GM10248 (cell line): Measurements from ENCODE around the gene APOC3.

Experiments
- CTCF ChIA-PET: fragments of 300-600 bp; sonication (Branson Sonifier 250); formaldehyde crosslinking; extraction: SDS; loops from one replicate; lab custom pipeline; 2021; ENCODE audit warnings: antibody characterized with exemption; lab: Yijun Ruan, JAX
- POLR2A ChIA-PET: fragments of 350-650 bp; sonication (Branson Sonifier 250); formaldehyde crosslinking; extraction: SDS; loops from one replicate; lab custom pipeline; 2020; ENCODE audit warnings: antibody characterized with exemption; lab: Yijun Ruan, JAX
- DNase-seq: peaks from one replicate; pipeline ENCODE4 v3.0.0; 2012; ENCODE audit errors: extremely low spot score
- TF ChIP-seq, protein P1 (sequence below): IDR thresholded peaks from 2 replicates; pipeline ENCODE4 v1.5.1; 2012; ENCODE audit warnings: mild to moderate bottlenecking, low read depth; ENCODE audit errors: extremely low read depth, missing control alignments, control extremely low read depth

Gene APOC3

DNA sequence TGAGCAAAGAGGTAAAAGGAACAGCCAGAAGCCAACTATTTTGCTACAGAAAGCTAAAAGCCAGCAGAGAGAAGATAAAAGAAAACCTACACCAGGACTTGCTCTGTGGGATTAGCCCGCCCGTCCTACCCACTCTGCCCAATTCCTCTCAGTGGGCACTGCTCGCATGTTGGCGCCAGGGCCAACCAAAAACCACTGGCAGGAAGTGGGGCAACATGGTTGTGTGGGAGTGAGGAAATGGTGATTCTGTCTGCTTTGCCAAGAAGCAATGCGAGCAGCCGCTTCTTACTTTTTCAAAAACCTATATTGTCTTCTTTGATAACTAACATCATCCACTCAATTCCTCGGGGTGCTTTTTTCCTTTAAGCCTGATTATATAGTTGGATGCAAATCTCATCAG is 21.9 kb downstream of the APOC3 start:
- no peak for DNase-seq
- CTCF ChIA-PET, result interaction anchor here (1.0 to 6.9 kb wide), 7 partner anchors 13 to 330 kb away, joined by 3 to 49 read pairs (median 9); partner anchors contain the start of genes APOA1 and APOA5

GRCh38 chr11:116852261-116853031 is 22.7 kb downstream of the APOC3 start:
- DNase-seq, result no peak
- CTCF ChIA-PET, result interaction anchor here (1.4 to 6.9 kb wide), 7 partner anchors 12 to 257 kb away, joined by 4 to 49 read pairs (median 16); partner anchors contain the start of genes APOA1 and APOA5
- POLR2A ChIA-PET, result no interaction called here
- TF ChIP-seq, protein P1, sequence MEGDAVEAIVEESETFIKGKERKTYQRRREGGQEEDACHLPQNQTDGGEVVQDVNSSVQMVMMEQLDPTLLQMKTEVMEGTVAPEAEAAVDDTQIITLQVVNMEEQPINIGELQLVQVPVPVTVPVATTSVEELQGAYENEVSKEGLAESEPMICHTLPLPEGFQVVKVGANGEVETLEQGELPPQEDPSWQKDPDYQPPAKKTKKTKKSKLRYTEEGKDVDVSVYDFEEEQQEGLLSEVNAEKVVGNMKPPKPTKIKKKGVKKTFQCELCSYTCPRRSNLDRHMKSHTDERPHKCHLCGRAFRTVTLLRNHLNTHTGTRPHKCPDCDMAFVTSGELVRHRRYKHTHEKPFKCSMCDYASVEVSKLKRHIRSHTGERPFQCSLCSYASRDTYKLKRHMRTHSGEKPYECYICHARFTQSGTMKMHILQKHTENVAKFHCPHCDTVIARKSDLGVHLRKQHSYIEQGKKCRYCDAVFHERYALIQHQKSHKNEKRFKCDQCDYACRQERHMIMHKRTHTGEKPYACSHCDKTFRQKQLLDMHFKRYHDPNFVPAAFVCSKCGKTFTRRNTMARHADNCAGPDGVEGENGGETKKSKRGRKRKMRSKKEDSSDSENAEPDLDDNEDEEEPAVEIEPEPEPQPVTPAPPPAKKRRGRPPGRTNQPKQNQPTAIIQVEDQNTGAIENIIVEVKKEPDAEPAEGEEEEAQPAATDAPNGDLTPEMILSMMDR, result no peak

More for the DNA sequence above, 21.9 kb downstream of the APOC3 start:
- TF ChIP-seq, protein P1, result no peak
- POLR2A ChIA-PET, result no interaction called here

DNA sequence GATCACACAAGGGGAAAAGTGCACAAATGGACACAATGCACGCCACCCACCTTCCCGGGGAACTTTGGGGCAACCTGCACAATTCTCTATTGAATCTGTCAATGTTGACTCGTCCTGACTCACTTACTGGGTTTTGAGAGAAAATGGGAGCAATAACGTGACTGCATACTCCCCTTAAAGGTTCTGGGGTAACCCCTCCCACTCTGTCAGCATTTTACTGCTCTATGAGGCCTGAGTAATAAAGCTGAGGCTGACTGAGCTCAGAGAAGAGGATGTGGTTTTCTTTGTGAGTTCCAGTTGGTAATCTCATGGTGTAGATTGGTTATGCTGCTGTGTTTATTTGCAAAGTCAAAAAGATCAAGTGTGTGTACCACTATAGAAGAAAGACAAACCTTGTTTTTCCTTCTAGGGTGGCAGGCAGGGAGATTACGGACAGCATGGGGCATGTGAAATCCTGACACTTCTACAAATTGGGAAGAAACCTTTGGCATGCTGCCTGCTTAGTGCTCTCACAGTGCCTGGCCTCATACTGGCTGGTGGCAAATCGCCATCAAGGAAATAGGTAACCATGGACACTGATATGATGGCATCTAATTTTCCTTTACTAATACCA is 23.9 kb downstream of the APOC3 start:
- CTCF ChIA-PET, result interaction anchor here (0.7 to 6.9 kb wide), 14 partner anchors 11 to 373 kb away, joined by 3 to 49 read pairs (median 5); partner anchors contain the start of genes APOA1 and APOA5

GRCh38 chr11:116855413-116855812 is 25.7 kb downstream of the APOC3 start:
- TF ChIP-seq, protein P1, result no peak
- ChIA-PET CTCF (interaction anchor here (1.4 to 6.9 kb wide), 7 partner anchors 9 to 267 kb away, joined by 3 to 49 read pairs (median 6); no protein-coding TSS in a partner anchor), POLR2A (no interaction called here)
- DNase-seq, result no peak

More for the DNA sequence above, 23.9 kb downstream of the APOC3 start:
- peak; percentile 88 for DNase-seq
- POLR2A ChIA-PET, result interaction anchor here (0.5 to 1.0 kb wide), 4 partner anchors 143 to 1727 kb away, joined by 3 to 4 read pairs (median 3); no protein-coding TSS in a partner anchor
- TF ChIP-seq, protein P1, result no peak

- TF ChIP-seq, protein P1, result no peak
- DNase-seq, result no peak
- ChIA-PET POLR2A (no interaction called here), CTCF (interaction anchor here (1.3 to 6.9 kb wide), 5 partner anchors 8 to 266 kb away, joined by 3 to 49 read pairs (median 4); no protein-coding TSS in a partner anchor)
These were observed 26.7 kb downstream of the APOC3 start for GRCh38 chr11:116856423-116856822.

- POLR2A ChIA-PET, result no interaction called here
- TF ChIP-seq, protein P1, result no peak
- no peak for DNase-seq
- CTCF ChIA-PET, result interaction anchor here (1.3 to 6.9 kb wide), 3 partner anchors 8 to 21 kb away, joined by 3 to 49 read pairs (median 14); no protein-coding TSS in a partner anchor
These were observed 27.6 kb downstream of the APOC3 start for GRCh38 chr11:116857316-116857715.
